ENCODE measurements around the gene INHBB.

DNA sequence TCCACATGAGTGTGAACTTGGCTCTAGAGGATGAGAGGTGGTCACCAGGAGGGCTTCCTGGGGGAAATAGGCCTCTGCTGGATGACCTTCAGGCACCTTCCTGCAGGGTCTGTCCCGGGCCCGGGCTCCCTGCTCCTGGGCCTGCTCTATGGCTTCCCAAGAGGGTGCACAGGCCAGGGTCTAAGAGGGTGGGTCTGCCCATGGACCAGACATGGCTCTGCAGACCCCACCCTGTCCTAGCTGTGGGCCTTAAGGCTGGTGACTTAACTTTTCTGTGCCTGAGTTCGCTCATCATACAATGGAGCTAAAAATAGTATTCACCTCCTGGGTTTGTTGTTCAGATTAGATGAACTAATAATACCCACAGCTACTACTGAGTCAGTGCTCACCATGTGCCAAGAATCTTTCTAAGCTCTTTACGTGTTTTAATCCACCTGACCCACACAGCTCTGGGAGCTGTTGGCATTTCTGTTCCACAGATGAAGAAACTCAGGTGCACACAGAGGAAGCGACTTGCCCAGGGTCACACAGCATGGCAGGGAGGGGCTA is 14.4 kb downstream of the INHBB start:
- TF ChIP-seq, protein P1, sequence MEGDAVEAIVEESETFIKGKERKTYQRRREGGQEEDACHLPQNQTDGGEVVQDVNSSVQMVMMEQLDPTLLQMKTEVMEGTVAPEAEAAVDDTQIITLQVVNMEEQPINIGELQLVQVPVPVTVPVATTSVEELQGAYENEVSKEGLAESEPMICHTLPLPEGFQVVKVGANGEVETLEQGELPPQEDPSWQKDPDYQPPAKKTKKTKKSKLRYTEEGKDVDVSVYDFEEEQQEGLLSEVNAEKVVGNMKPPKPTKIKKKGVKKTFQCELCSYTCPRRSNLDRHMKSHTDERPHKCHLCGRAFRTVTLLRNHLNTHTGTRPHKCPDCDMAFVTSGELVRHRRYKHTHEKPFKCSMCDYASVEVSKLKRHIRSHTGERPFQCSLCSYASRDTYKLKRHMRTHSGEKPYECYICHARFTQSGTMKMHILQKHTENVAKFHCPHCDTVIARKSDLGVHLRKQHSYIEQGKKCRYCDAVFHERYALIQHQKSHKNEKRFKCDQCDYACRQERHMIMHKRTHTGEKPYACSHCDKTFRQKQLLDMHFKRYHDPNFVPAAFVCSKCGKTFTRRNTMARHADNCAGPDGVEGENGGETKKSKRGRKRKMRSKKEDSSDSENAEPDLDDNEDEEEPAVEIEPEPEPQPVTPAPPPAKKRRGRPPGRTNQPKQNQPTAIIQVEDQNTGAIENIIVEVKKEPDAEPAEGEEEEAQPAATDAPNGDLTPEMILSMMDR (IDR thresholded peaks at IDR 0.05), result no peak
- no peak for TF ChIP-seq POLR2A (IDR thresholded peaks at IDR 0.05)

Measured in heart left ventricle (tissue), 13 donors.